Heart left ventricle (tissue), 13 donors: ENCODE results near the gene KRTAP10-1.

ENCODE experiments used
- CTCF ChIP-seq, 12 donors: fragments of 200-600 bp; sonication (generic) in 4 of 12; IDR thresholded peaks; one replicate each; pipeline versions ENCODE4 v1.5.0 to v1.8.0; 2018 to 2022; ENCODE audit warnings: antibody characterized with exemption in 12 of 12, mild to moderate bottlenecking in 5 of 12
- POLR2A ChIP-seq, 2 donors: fragments of 450-650 bp; IDR thresholded peaks; one replicate each; pipeline ENCODE4 v1.6.1; 2017; ENCODE audit warnings: antibody characterized with exemption in 2 of 2, mild to moderate bottlenecking in 2 of 2, moderate library complexity in 2 of 2
- donor health status: ischemic (EF 13 %, LVEDD 7.1; RV severe dilation, severe dysfunction).
- donor health status: DM: no; HTN: yes; CAD: no.
- donor health status: DM: no; HTN: no; CAD: no.
- donor health status: ischemic (EF 25% LVEDD 6.9; RV normal size, moderate dysfunction).
- donor health status: ischemic (EF 25% LVEDD 5.7; RV mildly dilated, moderate dysfunction).
- donor health status: ischemic (EF 35%, LVEDD 5.7; RV mildly dilated, moderate dysfunction).
- donor health status: nonischemic (EF 11% LVEDD 7.7; RV severe dilation, severe dysfunction).
- donor health status: DM: yes; HTN: yes; CAD: no.
- donor health status: PGD.
- donor health status: ischemic (EF 29% LVEDD 5.4; RV normal size, mild dysfunction).
- donor health status: nonischemic (EF 23%, LVEDD 6.1; RV moderate dilation, normal function).

GRCh38 chr21:44539991-44540666, at the start of gene KRTAP10-1:
- TF ChIP-seq CTCF (IDR thresholded peaks at IDR 0.05) (no peak), POLR2A (IDR thresholded peaks at IDR 0.05) (no peak)
